MCF 10A (cell line): Measurements from ENCODE around the gene DIAPH2. TPM values are rescaled to one million over a fixed set of nuclear protein-coding genes. Genes with fewer than 3 reads are reported as not detected.

Source experiments
- Bru-seq: library from RNA; stranded (reverse); fragments of 400-500 nt; gene quantifications from one replicate; lab custom pipeline; 2021; lab: Mats Ljungman, UMichigan
- BruChase-seq, 2 experiments: library from RNA; stranded (reverse); fragments of 400-500 nt; gene quantifications; one replicate each; lab custom pipeline; 2021; lab: Mats Ljungman, UMichigan
- BruUV-seq: library from RNA; stranded (reverse); fragments of 400-500 nt; replicated peaks from 2 replicates; lab custom pipeline; 2021; lab: Mats Ljungman, UMichigan
- CTCF ChIA-PET: fragments of 300-600 bp; sonication (Branson Sonifier 250); formaldehyde crosslinking; extraction: SDS; loops from one replicate; lab custom pipeline; 2021; ENCODE audit warnings: antibody characterized with exemption, inconsistent platforms; lab: Yijun Ruan, JAX
- POLR2A ChIA-PET: fragments of 300-600, 350-650 bp; sonication (Branson Sonifier 250); formaldehyde crosslinking; extraction: SDS; loops from one replicate; lab custom pipeline; 2020; ENCODE audit warnings: antibody characterized with exemption, inconsistent platforms; lab: Yijun Ruan, JAX
- DNase-seq: peaks from one replicate; pipeline ENCODE4 v3.0.0-alpha.2; 2018; ENCODE audit not compliant: unreplicated experiment
- H3K27ac Mint-ChIP-seq: one replicate; pipeline ENCODE4 v1.8.0; 2022; ENCODE audit warnings: mild to moderate bottlenecking, low read depth, mixed read lengths; ENCODE audit not compliant: unreplicated experiment
- H3K27me3 Mint-ChIP-seq: one replicate; pipeline ENCODE4 v1.8.0; 2022; ENCODE audit warnings: mixed read lengths; ENCODE audit not compliant: insufficient read depth, unreplicated experiment
- H3K36me3 Mint-ChIP-seq: one replicate; pipeline ENCODE4 v1.8.0; 2022; ENCODE audit warnings: mild to moderate bottlenecking, moderate library complexity, mixed read lengths; ENCODE audit not compliant: insufficient read depth, unreplicated experiment
- H3K4me1 Mint-ChIP-seq: one replicate; pipeline ENCODE4 v1.8.0; 2022; ENCODE audit warnings: mixed read lengths; ENCODE audit not compliant: insufficient read depth, unreplicated experiment
- H3K4me3 Mint-ChIP-seq: one replicate; pipeline ENCODE4 v1.8.0; 2022; ENCODE audit warnings: mild to moderate bottlenecking, moderate library complexity, mixed read lengths; ENCODE audit not compliant: unreplicated experiment
- H3K9me3 Mint-ChIP-seq: one replicate; pipeline ENCODE4 v1.8.0; 2022; ENCODE audit warnings: mixed read lengths; ENCODE audit not compliant: unreplicated experiment
- CTCF ChIP-seq: fragments of 200-600 bp; IDR thresholded peaks from one replicate; pipeline ENCODE4 v1.8.0; 2022; ENCODE audit warnings: antibody characterized with exemption, mild to moderate bottlenecking; ENCODE audit not compliant: unreplicated experiment
- intact Hi-C: fragments of 100-400 bp; cut with micrococcal nuclease; formaldehyde crosslinking; loops from 2 replicates; pipeline ENCODE4 v1.14.1; 2022
- long read RNA-seq: library from polyadenylated mRNA; stranded (forward); transcript quantifications from one replicate; pipeline ENCODE4 v2.0.0, GENCODE V29; 2022
- total RNA-seq: library from RNA; stranded (reverse); gene quantifications from 2 replicates; pipeline ENCODE4 v1.2.3, GENCODE V29; 2022

DIAPH2 gene
- 15.0 and 17.6 TPM in 2 replicates for total RNA-seq
- Bru-seq, nascent RNA: percentile 67 among the genes with signal in this experiment
- percentile 54 among the genes with signal in this experiment for BruChase-seq, experiment 1, labeled RNA remaining after a 6-hour chase
- BruChase-seq, experiment 2, labeled RNA remaining after a 2-hour chase: percentile 58 among the genes with signal in this experiment
- long read RNA-seq, full-length matches to known transcripts: 26 of 39 reads
- long read RNA-seq, partial matches to known transcripts: 2 of 39 reads
- long read RNA-seq, other reads (novel, unspliced or antisense): 11 of 39 reads

GRCh38 chrX:96684339-96685209 lies at the start of gene DIAPH2:
Gene DIAPH2, plus strand, starts transcription at chrX:96684842.
- BruUV-seq: no TSS peak
- POLR2A ChIA-PET: interaction anchor here (1.1 to 1.3 kb wide), 3 partner anchors 11 to 121 kb away, joined by 3 to 5 read pairs (median 3); no protein-coding TSS in a partner anchor
- H3K9me3 Mint-ChIP-seq: no peaks in the 10 kb centered on the region

GRCh38 chrX:96650023-96650422 lies 34.6 kb upstream of the DIAPH2 start:
- no peak for TF ChIP-seq CTCF
- DNase-seq: peak; percentile 1
- intact Hi-C loops: no loop called here
- H3K36me3 Mint-ChIP-seq: no peaks in the 10 kb centered on the region
- no peaks in the 10 kb centered on the region for H3K9me3 Mint-ChIP-seq
- BruUV-seq: no TSS peak
- ChIA-PET CTCF (no interaction called here), POLR2A (no interaction called here)
- H3K27me3 Mint-ChIP-seq: peaks cover 32% of the 10 kb centered on the region
- no peak overlapping the region for H3K27ac Mint-ChIP-seq
- no peaks in the 10 kb centered on the region for H3K4me1 Mint-ChIP-seq
- no peak overlapping the region for H3K4me3 Mint-ChIP-seq

More at GRCh38 chrX:96684339-96685209, at the start of gene DIAPH2:
- peak within 1 kb of the TSS; percentile 97 for H3K4me3 Mint-ChIP-seq
- DNase-seq: peak; percentile 83
- CTCF ChIA-PET: interaction anchor here (0.7 to 1.2 kb wide), 3 partner anchors 12 to 1363 kb away, joined by 3 to 5 read pairs (median 4); no protein-coding TSS in a partner anchor
- H3K27me3 Mint-ChIP-seq: peaks cover 15% of the 10 kb centered on the region
- H3K36me3 Mint-ChIP-seq: no peaks in the 10 kb centered on the region
- peaks cover 9% of the 10 kb centered on the region for H3K4me1 Mint-ChIP-seq
- H3K27ac Mint-ChIP-seq: peak within 1 kb of the TSS; percentile 95
- no peak for TF ChIP-seq CTCF
- intact Hi-C loops: loop anchor here (1.0 kb wide), 1 partner anchor 312 kb away; no protein-coding TSS in a partner anchor

- Mint-ChIP-seq H3K4me3 (no peak overlapping the region), H3K9me3 (no peaks in the 10 kb centered on the region), H3K36me3 (no peaks in the 10 kb centered on the region), H3K27me3 (peaks cover 48% of the 10 kb centered on the region), H3K27ac (no peak overlapping the region), H3K4me1 (no peaks in the 10 kb centered on the region)
- DNase-seq: no peak
- no TSS peak for BruUV-seq
- TF ChIP-seq CTCF: no peak
- ChIA-PET POLR2A (no interaction called here), CTCF (interaction anchor here (1.2 kb wide), 1 partner anchor 9 kb away, joined by 3 read pairs; no protein-coding TSS in a partner anchor)
- intact Hi-C loops: no loop called here
These were observed 28.6 kb upstream of the DIAPH2 start for GRCh38 chrX:96655947-96656623.
